ENCODE results near the gene SLC4A4.

DNA sequence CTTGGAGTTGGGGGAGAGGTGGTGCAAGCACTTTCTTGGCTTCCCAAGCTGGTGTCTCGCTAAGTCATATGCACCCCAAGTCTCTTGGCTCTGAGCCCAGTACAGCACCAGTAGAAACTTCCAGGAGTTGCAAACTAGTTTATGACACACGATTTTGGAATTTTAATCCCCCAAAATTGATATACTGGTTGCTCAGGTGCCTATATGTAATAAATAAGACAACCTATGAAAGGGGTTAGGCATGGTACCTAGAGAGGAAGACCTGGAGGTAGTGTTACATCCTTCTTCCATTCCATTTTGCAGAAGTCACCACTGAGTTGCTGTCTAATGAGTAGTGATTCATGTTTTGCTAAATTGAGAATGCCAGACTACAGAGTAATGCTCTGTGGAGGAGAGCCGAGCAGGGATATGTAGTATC is 4.3 kb upstream of the SLC4A4 start:
- TF ChIP-seq, protein P1, sequence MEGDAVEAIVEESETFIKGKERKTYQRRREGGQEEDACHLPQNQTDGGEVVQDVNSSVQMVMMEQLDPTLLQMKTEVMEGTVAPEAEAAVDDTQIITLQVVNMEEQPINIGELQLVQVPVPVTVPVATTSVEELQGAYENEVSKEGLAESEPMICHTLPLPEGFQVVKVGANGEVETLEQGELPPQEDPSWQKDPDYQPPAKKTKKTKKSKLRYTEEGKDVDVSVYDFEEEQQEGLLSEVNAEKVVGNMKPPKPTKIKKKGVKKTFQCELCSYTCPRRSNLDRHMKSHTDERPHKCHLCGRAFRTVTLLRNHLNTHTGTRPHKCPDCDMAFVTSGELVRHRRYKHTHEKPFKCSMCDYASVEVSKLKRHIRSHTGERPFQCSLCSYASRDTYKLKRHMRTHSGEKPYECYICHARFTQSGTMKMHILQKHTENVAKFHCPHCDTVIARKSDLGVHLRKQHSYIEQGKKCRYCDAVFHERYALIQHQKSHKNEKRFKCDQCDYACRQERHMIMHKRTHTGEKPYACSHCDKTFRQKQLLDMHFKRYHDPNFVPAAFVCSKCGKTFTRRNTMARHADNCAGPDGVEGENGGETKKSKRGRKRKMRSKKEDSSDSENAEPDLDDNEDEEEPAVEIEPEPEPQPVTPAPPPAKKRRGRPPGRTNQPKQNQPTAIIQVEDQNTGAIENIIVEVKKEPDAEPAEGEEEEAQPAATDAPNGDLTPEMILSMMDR (IDR thresholded peaks at IDR 0.05; ENCODE audit: low read depth, low read length, poor library complexity, severe bottlenecking) = no peak
- no peak for TF ChIP-seq EZH2phosphoT487 (IDR thresholded peaks at IDR 0.05; ENCODE audit: borderline replicate concordance, low read length)
